Astrocyte of the cerebellum (primary cell): ENCODE measurements around the gene TACC3.

ENCODE experiments used
- DNase-seq: peaks from one replicate; pipeline ENCODE4 v3.0.0-alpha.2; 2011; ENCODE audit warnings: low read depth
- H3K4me3 ChIP-seq: 2 replicates; pipeline ENCODE4 v1.5.1; 2011; ENCODE audit warnings: mild to moderate bottlenecking, low read depth, low read length, moderate library complexity
- in situ Hi-C: cut with HindIII; loops from 2 replicates; pipeline ENCODE4 v1.10.0; 2017; ENCODE audit warnings: low sequenced_read_pairs
- TF ChIP-seq, protein P1 (sequence below): IDR thresholded peaks from 2 replicates; pipeline ENCODE4 v1.5.1; 2012; ENCODE audit warnings: low read length, low read depth, moderate library complexity, mild to moderate bottlenecking; ENCODE audit errors: missing control alignments

Gene TACC3

GRCh38 chr4:1768367-1769034 lies 47.2 kb downstream of the TACC3 start:
- TF ChIP-seq, protein P1, sequence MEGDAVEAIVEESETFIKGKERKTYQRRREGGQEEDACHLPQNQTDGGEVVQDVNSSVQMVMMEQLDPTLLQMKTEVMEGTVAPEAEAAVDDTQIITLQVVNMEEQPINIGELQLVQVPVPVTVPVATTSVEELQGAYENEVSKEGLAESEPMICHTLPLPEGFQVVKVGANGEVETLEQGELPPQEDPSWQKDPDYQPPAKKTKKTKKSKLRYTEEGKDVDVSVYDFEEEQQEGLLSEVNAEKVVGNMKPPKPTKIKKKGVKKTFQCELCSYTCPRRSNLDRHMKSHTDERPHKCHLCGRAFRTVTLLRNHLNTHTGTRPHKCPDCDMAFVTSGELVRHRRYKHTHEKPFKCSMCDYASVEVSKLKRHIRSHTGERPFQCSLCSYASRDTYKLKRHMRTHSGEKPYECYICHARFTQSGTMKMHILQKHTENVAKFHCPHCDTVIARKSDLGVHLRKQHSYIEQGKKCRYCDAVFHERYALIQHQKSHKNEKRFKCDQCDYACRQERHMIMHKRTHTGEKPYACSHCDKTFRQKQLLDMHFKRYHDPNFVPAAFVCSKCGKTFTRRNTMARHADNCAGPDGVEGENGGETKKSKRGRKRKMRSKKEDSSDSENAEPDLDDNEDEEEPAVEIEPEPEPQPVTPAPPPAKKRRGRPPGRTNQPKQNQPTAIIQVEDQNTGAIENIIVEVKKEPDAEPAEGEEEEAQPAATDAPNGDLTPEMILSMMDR = no peak
- in situ Hi-C loops = no loop called here
- no peak for DNase-seq
- no peak overlapping the region for H3K4me3 ChIP-seq

- in situ Hi-C loops = no loop called here
- DNase-seq = no peak
- TF ChIP-seq, protein P1 = no peak
- H3K4me3 ChIP-seq = no peak overlapping the region
Observed at GRCh38 chr4:1769692-1770091, 48.4 kb downstream of the TACC3 start.

GRCh38 chr4:1770245-1770644 lies 48.9 kb downstream of the TACC3 start:
- DNase-seq = no peak
- H3K4me3 ChIP-seq = no peak overlapping the region
- TF ChIP-seq, protein P1 = no peak
- in situ Hi-C loops = no loop called here

DNA sequence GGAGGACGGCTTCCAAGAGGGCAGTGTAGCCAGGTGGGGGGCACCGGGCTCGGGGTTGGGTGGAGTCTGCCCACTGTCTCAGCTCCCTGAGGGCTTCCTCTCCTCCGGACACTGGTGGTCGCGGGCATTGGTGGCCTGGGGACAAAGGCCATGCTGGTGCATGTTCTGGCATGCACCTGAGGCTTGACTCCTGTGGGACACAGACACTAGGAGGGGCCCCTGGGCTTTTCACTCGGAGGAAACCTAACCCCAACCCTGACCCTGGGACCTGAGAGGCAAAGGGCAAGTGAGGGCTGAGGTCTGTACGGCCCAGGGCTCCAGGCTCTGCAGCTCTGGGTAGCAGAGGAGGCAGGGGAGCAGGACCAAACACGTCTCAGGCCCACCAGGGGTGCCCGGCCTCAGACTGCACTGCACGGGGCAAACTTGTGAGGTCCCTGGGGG lies 49.5 kb downstream of the TACC3 start:
- DNase-seq = no peak
- in situ Hi-C loops = no loop called here
- TF ChIP-seq, protein P1 = no peak
- no peak overlapping the region for H3K4me3 ChIP-seq

DNA sequence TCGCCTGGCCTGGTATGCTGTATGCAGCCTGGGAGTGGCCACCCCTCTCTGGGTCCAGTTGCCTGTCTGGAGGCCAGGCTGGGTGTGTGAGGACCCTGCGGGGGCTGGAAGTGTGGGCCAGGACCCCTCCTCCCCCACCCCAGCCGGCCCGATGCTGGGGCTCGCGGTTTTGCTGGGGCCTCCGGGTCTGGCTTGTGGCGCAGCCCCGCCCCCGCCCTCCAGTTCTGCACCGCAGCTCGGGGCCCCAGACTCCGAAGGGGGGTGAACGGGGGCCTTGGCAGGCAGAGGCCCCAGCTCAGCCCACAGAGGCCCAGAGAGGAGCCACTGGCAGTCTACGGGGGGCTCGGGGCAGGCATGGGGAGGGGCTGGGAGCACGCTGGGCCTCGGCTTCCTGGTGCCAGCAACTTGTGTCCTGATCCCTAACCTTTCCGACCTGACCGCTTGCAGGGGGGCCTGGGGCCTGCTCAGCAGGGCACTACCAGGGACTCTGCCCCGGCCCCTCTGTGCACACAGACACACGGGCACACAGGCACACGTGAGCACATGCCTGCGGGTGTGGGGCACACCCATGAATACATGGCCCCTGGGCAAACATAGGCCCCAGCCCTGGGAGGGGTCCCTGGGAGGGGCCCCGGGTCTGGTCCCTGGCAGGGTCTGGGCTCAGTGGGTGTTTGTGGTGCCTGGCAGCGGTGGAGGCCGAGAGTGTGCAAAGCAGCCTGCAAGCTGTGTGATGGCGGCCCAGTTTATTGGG lies 50.4 kb downstream of the TACC3 start:
- in situ Hi-C loops = no loop called here
- H3K4me3 ChIP-seq = no peak overlapping the region
- DNase-seq = no peak
- TF ChIP-seq, protein P1 = no peak

DNA sequence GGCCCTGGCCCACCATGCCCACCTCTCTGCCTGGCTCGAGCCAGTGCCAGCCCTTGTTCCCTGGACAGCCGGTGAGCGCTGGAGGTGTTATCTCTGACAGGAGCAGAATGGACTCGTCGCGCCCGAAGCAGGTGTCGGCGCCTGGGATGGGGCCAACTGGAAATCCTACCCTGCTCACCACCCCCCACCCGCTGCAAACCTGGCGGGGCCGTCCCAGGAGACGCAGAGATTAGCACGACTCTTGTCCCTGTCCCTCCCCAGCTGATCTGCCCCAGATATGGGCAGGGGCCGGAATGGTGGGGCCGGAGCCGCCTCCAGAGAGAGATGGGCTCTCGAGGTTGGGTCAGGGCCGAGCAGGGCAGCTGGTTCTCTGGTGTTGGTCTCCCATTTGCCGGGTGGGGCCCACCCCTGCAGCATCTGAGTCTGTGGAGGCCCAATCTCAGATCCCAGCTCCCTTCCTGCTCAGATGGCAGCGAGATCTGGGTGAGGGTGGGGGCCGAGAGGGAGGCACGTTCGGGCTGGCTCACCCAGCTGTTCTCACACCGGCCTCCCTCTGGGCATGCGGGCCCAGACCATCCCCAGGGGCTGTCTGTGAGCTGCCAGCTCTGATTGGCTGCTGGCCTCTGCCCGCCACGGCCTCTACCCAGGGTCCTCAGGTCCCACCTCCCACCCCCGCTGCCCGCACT lies 51.7 kb downstream of the TACC3 start:
- DNase-seq = no peak
- in situ Hi-C loops = no loop called here
- TF ChIP-seq, protein P1 = no peak
- no peak overlapping the region for H3K4me3 ChIP-seq
